HG03175 (cell line): Measurements from ENCODE around the gene PROM2.
"Not testable (repeated sequence)": the region's sequence is repeated elsewhere in the genome, so short reads cannot be mapped to it uniquely, and the experiment has no call there.

Experiments
- ATAC-seq: cut with Tn5 transposase; IDR thresholded peaks from one replicate; pipeline ENCODE4 v1.9.1; 2021; ENCODE audit warnings: mild to moderate bottlenecking, moderate library complexity; ENCODE audit not compliant: unreplicated experiment

The PROM2 gene

GRCh38 chr2:95274291-95275150, at the start of gene PROM2:
Gene PROM2 (plus strand): TSS chr2:95274449. CDS start chr2:95274586, 137 bp downstream.
- no peak for ATAC-seq

GRCh38 chr2:95225658-95226057, 48.6 kb upstream of the PROM2 start:
- ATAC-seq, result no peak

- no peak for ATAC-seq
Measured at GRCh38 chr2:95231723-95232122, 42.5 kb upstream of the PROM2 start.

- ATAC-seq, result no peak
Measured at GRCh38 chr2:95232232-95232631, 42.0 kb upstream of the PROM2 start.

GRCh38 chr2:95234286-95234785, 39.9 kb upstream of the PROM2 start:
- no peak for ATAC-seq

GRCh38 chr2:95234816-95235215, 39.4 kb upstream of the PROM2 start:
- ATAC-seq, result no peak

- no peak for ATAC-seq
Measured at GRCh38 chr2:95238131-95238530, 36.1 kb upstream of the PROM2 start.

- no peak for ATAC-seq
Measured at GRCh38 chr2:95240091-95240490, 34.2 kb upstream of the PROM2 start.

- ATAC-seq, result no peak
Measured at GRCh38 chr2:95240556-95240955, 33.7 kb upstream of the PROM2 start.

- not testable (repeated sequence) for ATAC-seq
Measured at GRCh38 chr2:95242084-95242483, 32.2 kb upstream of the PROM2 start.

- ATAC-seq, result no peak
Measured at GRCh38 chr2:95258271-95258670, 16.0 kb upstream of the PROM2 start.

- no peak for ATAC-seq
Measured at GRCh38 chr2:95260028-95261023, 13.9 kb upstream of the PROM2 start.

- ATAC-seq, result no peak
Measured at GRCh38 chr2:95261602-95262001, 12.6 kb upstream of the PROM2 start.

GRCh38 chr2:95262896-95263542, 11.2 kb upstream of the PROM2 start:
- no peak for ATAC-seq

- no peak for ATAC-seq
Measured at GRCh38 chr2:95264624-95265023, 9.6 kb upstream of the PROM2 start.

- ATAC-seq, result no peak
Measured at GRCh38 chr2:95265182-95265581, 9.1 kb upstream of the PROM2 start.

GRCh38 chr2:95266781-95267430, 7.3 kb upstream of the PROM2 start:
- ATAC-seq, result no peak

- no peak for ATAC-seq
Measured at GRCh38 chr2:95267458-95268210, 6.6 kb upstream of the PROM2 start.

- no peak for ATAC-seq
Measured at GRCh38 chr2:95268211-95269035, 5.8 kb upstream of the PROM2 start.
